Kasumi-1 (cell line): Measurements from ENCODE around the gene SLC33A1.
"Not testable (repeated sequence)": the region's sequence is repeated elsewhere in the genome, so short reads cannot be mapped to it uniquely, and the experiment has no call there.

Experiments used
- DNase-seq, 2 experiments: peaks; one replicate each; lab custom pipeline; 2025; lab: John Stamatoyannopoulos, UW

Gene SLC33A1

DNA sequence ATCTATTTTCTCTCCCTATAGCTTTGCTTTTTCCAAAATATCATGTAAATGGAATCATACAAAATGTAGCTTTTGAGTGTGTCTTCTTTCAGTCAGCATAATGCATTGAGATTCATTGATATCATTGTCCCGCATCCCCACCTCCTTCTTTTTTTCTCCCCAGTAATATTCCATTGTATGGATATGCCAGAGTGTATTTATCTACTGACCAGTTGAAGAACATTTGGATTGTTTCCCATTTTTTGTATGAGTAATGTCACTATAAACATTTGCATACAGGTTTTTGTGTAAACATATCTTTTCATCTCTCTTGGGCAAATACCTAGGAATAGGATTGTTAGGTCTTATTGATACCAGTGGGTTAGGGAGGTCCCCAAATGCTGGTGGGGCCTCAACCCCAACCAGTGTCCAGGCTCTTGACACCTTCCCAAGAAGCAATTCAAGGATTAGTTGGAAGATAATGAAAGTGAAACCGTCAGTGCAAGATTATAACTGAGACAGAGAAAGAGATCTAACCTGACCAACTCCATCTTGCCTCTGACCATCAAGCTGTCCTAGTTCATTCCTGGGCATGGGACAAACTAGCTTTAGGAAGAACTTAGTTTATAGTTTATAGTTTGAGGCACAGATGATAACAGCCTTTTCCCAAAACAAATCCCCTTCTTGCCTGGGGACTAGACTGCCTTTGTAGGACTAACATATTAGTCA lies 7.4 kb upstream of the SLC33A1 start:
- no peak for DNase-seq

DNA sequence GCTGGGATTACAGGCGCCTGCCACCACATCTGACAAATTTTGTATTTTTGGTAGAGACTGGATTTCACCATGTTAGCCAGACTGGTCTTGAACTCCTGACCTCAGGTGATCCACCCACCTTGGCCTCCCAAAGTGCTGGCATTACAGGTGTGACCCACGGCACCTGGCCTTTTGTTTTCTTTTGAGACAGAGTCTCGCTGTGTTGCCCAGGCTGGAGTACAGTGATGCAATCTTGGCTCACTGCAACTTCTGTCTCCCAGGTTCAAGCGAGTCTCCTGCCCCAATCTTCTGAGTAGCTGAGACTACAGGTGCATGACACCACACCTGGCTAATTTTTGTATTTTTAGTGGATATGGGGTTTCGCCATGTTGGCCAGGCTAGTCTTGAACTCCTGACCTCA lies 6.2 kb upstream of the SLC33A1 start:
- not testable (repeated sequence) for DNase-seq

DNA sequence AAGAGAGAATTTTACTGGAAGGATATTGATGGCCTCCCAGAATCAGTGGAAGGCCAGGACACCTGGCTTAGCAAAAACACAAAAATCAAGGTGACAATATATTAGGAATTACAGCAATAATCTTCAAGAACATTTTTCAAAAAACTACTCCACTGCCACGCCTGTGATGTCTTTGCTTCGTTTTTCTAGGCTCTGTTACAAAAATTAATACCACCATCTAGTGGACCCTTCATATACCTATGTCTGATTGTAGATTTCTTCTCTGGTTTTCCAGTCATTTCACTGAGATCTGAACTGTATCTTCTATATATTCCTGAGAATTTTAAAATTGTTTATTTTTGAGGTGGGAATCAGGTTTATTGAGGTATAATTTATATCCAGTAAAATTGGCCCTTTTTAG lies 5.6 kb upstream of the SLC33A1 start:
- DNase-seq, result peak; percentile 75 to 82

DNA sequence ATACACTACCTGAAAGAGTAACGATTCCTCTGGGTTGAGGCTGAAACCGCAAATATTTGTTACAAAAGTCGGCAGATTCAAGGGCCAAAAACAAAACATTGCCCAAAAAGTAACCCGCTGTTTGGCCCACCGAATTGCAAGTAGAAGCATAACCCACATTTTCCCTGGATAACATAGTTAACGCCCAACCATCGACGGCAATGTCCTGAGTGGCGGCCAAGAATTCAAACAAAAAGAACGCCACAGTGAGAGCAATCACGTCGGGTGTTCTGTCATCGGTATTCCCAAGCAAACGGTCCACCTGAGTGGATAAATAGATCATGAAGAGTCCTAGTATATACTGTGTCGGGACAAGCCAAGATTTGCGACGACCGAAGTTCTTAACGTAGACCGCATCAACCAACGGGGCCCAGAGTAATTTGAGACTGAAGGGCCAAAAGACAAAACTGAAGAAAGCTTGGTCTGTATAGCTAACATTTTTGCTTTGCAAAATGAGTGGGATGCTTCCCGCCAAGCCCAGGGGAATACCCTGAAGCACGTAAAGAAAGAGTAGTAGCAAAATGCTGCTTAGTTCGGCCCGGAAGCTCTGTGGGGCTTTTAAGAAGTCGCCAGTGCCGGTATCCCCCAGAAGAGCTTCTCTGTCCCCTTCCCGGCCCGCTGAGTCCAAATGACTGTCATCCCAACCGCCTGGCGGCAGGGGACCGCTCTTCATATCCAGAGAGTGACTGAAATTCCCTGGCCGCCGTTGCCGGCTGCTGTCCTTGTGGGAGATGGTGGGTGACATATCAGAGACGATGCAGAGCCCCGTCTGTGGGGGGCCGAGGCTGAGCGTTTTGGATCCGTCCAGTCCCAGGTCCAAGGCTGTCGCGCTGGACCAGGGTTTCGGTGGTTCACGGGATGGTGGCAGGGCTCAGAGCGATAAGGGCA lies 750 bp downstream of the SLC33A1 start:
- peak; percentile 17 to 60 for DNase-seq

DNA sequence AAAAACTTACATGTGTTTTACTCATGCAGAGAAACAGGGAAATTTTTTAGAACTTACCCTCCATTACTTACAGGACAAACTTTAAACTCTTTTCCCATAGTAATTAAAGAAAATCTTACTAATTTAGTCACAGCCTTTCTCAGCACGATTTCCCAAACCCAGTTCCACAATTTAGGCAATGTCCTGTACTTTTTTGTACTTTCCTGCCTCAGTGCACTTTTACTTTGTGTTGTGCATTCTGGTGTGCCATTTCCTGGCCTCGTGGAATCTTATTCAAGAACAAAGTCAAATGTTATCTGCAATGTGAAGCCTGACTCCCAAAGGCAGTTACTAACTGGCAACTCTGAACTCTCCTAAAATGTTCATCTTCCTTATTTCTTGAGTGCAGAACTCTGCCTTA lies 1.9 kb downstream of the SLC33A1 start:
- DNase-seq, result peak; percentile 23 to 26

DNA sequence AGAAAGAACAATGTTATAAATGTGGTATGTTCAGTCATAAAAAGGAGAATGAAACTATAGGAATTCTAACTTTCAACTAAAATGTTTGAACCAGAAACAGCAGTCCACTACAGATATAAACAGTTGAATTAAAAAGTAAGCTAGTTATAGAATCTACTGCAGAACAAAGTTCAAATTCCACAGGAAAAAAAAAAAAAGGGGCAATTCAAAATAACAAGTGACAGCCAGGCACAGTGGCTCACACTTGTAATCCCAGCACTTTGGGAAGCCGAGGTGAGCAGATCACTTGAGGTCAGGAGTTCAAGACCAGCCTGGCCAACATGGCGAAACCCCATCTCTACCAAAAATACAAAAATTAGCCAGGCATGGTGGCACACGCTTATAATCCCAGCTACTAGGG lies 4.8 kb downstream of the SLC33A1 start:
- DNase-seq, result not testable (repeated sequence)

DNA sequence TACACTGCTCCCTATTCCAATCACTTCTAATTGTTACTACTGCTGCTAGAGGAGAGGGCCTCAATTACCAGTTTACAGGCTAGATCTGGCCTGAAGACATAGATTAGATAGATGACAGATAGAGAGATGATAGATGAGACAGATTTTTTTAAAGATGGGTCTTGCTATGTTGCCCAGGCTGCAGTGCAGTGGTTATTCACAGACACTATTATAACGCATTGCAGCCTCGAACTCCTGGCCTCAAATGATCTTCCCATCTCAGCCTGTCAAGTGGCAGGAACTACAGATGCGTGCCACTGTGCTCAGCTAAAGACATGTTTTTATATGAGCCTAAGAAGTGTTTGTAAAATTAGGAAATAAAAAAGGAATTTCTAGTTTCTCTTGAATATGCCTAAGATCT lies 6.2 kb downstream of the SLC33A1 start:
- no peak for DNase-seq

DNA sequence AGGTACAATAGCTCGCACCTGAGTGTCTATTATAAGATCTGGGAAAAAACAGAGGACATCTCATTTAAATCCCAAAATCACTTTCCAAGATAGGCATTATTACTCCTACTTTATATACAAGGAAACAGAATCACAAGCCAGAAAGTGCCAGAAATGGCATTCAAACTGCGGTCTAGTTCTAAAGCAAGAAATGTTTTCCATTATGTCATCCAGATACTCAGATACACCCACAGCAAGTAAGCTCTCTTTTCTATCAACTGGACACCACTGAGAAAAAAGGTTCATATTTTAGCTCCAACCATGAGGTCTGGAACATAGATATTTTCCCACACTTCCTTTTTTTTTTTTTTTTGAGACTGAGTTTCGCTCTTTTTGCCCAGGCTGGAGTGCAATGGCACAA lies 8.1 kb downstream of the SLC33A1 start:
- no peak for DNase-seq

DNA sequence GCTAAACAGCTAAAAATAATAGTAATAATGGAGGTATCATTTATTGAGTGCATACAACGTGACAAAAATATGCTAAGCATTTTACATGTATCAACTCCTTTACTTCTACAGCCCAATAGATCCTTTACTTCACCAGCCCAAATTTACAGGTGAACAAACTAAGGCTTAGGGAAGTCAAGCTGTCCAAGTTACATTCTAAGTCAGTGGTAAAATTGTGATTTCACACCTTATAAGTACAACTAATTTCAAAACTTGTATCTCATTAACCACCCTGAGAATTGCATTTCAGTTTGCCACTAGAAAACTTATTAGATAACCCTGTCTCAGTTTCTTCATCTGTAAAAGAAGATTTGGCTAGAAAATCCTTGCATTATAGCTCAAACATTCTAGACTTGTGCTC lies 10.7 kb downstream of the SLC33A1 start:
- no peak for DNase-seq

DNA sequence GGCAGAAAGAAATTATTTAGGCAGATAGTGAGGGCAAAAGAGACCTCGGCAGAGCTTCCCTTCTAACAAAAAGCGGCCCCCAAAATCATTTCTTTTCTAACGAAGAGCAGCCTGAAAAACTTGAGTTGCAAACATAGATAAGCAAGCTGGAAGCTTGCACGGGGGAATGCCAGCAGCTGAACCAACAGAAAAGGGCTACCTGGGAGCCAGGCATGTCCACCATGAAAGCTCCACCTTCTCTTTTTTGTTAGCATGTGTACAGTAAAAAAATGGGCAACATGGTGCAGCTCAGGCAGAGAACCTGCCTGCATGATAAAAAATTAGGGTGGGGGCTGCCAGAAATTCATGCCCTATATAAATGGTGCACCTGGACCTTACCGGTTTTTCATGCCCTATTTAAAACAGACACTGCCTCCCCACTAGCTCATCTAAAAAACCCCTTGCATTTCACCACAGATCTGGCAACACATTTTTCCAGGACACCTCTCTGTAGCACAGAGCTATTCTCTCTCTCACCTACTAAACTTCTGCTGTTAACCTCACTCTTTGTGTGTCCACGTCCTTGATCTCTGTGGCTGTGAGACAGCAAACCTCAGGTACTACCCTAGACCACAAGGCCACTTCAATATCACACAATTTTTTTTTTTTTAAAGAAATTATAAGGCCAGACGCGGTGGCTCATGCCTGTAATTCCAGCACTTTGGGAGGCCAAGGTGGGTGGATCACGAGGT lies 18.7 kb downstream of the SLC33A1 start:
- DNase-seq, result no peak

DNA sequence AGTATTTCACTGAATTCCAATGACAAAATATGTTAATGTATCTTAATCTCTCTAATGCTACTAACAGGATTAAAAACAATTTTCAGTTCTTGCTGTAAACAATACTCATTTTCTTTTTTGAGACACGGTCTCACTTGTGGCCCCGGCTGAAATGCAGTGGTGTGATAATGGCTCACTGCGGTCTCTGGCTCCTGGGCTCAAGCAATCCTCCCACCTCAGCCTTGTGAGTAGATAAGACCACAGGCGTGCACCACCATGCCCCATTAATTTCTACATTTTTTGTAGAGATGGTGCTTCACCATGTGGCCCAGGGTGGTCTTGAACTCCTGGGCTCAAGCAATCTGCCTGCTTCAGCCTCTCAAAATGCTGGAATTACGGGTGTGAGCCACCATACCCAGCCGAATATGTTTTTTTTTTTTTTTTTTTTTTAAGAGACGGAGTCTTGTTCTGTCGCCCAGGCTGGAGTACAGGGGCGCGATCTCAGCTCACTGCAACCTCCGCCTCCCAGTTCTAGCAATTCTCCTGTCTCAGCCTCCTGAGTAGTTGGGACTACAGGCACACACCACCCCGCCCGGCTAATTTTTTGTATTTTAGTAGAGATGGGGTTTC lies 25.6 kb downstream of the SLC33A1 start:
- DNase-seq, result not testable (repeated sequence)

DNA sequence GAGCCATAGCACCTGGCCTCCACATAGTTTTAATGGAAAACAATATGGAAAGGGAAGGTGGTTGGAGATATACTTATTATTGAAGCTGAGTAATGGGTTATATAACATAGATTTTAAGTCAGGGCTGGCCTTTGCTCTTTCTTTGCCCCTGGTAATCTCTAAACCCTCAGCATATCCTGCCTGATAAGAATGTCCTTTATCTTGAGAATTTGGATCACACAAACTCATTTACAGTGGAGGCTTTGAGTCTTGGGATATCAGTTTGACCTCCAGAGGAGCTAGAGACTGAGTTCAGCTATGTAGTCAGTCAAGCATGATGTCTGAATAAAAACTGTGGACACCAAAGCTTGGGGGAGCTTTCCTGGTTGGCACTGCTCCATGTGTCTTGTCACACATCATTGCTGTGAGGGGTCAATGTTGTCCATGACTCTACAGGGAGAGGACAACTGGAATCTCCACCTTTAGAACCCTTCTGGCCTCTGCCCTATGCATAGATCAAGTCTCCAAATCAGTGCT lies 39.1 kb downstream of the SLC33A1 start:
- no peak for DNase-seq

DNA sequence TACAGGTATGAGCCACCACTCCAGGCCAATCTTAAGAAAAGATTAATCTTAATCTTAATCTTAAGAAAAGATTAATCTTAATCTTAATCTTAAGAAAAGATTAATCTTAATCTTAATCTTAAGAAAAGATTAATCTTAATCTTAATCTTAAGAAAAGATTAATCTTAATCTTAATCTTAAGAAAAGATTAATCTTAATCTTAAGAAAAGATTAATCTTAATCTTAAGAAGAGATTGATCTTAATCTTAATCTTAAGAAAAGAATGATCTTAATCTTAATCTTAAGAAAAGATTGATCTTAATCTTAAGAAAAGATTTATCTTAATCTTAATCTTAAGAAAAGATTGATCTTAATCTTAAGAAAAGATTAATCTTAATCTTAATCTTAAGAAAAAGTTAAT lies 41.0 kb downstream of the SLC33A1 start:
- DNase-seq, result not testable (repeated sequence)

DNA sequence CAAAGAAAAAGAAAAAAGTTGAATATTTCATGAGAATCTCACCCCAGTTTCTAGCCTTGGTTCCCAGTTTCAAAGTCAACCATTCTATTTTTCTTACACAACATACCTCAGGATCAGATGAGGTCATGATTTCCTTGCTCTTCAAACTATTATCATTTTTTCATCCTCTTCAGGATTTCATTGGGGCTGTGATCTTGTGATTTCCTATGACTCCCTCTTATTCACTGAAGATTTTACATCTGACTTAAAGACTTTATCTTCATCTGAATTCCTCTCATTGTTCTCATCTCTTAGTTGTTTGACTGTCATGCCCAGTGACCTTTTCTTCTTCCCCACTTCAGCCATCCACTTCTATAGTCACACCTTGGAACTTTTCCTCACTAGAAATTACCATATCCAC lies 45.0 kb downstream of the SLC33A1 start:
- DNase-seq, result no peak

DNA sequence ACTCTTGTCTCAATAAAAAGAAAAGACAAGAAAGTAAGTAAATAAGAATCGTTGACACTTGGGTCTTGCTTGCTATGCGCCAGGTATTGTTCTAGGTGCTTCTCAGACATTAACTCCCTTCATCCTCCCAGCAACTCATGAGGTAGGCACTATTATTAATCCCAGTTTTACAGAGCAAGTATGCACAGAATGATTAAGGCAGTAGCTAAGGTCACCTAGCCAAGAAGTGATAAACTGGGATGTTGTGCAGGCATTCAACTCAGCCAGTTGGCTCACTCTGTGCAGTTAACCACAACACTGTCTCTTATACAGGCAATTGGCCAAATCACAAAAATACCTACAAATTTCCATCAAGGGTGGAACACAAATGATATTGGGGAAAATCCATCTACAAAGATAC lies 46.4 kb downstream of the SLC33A1 start:
- no peak for DNase-seq

DNA sequence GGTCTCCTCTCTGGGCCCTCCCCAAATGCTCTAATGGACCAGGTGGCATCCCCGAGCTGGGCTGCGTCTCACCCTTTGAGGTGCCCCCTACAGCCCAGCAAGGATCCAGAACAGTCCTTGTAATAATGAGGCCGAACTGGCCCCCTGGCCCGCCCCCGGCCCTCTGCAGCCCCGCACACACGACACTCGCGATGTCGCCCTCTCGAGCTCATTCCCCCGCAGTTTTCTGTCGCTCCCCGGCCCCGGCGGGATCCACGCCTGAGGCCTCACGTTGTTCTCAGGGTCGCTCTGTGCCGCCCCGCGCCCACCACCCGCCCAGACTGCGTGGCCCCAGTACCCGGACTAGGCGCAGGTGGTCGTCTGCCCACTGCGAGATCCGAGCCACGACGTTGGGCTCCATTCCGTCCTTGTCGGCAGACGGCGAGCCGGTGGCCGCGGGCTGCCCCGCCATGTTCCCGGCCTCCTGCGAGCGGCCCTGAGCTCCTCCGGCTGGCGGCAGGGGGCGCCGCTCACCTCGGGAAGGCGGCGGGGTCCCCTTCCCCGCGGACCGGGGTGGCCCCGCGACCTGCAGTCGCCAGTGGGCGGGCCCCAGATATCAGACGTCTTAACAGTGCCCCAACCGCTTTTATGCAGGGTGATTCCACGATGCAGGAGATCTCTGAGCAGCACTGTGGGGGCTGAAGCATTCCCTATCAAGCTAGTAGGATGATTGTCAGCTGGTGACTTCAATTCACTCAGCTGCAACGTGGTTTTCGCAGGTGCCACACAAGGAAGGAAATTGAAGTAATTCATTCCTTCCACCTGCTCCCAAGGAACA lies 48.2 kb downstream of the SLC33A1 start, which contains the start of gene C3orf33:
Gene C3orf33, minus strand, starts transcription at position 477 of the 817 bp plus-strand sequence. Its CDS starts 26 bp downstream, at position 451.
- DNase-seq, result peak; percentile 64 to 77

DNA sequence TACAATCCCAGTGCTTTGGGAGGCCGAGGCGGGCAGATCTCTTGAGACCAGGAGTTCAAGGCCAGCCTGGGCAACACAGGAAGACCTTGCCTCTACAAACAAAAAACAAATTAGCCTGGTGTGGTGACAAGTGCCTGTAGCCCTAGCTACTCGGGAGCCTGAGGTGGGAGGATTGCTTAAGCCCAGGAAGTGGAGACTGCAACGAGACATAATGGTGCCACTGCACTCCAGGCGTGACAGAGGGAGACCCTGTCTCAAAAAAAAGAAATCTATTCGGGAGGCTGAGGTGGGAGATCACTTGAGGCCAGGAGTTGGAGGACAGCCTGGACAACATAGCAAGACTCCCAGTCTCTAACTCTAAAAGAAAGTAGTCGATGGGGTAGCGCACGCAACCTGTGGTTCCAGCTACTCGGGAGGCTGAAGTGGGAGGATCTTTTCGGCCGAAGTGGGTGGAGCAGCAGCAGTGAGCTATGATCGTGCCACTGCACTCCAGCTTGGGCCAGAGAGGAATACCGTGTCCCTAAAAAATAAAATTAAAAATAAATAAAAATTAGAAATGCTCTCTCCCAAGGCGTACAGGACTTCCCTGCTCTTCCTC lies 48.9 kb downstream of the SLC33A1 start:
- peak; percentile 57 to 69 for DNase-seq

DNA sequence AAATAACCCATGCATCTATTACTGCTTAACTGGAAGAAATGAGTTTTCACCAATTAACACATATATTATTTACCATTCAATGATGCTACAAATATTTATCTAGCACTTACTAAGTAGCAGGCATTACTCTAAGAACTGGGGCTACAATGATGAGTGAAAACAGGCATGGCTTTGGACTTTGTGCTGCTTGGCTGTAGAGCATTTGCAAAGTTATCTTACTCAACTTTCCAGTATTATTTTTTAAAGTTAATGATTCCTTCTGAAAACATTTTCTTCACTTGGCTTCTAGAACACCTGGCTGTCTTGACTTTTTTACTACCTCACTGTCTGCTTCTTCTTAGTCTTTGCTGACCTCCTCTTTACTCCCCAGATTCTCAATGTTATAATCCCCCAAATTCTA lies 49.9 kb downstream of the SLC33A1 start:
- DNase-seq, result no peak

DNA sequence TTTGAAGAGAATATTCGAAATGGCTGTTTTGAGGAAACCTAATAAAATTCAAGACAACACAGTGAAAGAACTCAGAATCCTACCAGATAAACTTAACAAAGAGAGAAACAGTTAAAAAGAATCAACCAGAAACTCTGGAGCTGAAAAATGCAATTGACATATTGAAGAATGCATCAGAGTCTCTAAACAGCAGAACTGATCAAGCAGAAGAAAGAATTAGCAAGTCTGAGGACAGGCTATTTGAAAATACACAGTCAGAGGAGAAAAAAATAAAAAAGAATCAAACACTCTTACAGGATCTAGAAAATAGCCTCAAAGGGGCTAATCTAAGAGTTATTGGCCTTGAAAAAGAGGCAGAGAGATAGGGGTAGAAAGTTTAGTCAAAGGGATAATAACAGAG lies 61.7 kb downstream of the SLC33A1 start:
- DNase-seq, result no peak

DNA sequence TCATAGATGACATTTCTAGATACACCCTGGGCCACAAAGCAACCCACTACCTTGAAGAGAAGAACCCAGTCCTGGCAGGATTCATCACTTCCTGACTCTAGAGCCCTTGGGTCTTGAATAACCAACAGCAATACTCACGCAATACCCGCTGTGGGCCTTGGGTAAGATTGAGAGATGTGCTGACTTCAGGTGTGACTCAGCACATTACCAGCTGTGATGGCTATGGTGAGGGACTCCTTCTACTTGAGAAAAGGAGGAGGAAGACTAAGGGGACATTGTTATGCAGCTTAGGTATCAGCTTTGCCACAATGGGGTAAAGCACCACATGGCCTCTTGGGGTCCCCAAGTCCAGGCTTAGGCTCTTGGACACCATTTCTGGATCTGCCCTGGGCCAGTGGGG lies 63.0 kb downstream of the SLC33A1 start:
- DNase-seq, result no peak
